ENCODE data around the gene GPR27.

GPR27 gene

GRCh38 chr3:71753701-71754609 lies at the start of gene GPR27:
Gene GPR27 (plus strand): TSS chr3:71753855. CDS start chr3:71754050, 195 bp downstream.
- DNase-seq, result peak in 1 of 2 donors; percentile 69

GRCh38 chr3:71704915-71705314 lies 48.7 kb upstream of the GPR27 start:
- no peak for DNase-seq

DNA sequence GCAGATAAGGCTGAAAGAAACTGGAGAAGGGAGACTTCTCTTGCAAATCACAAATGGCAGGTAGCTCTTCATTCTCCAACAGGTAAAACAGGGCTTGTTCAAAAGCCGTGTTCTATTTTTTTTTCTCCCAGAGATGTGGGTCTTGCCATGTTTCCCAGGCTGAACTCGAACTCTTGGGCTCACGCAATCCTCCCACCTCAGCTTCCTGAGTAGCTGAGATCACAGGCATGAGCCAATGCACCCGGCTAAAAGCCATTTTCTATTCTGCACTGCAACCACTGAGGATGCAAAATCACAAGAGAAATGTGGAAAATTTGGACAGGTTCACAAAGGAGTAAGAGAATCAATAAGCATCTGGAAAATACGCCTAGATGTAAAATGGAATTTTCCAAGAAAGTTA lies 48.0 kb upstream of the GPR27 start:
- no peak for DNase-seq

GRCh38 chr3:71707595-71707994 lies 46.1 kb upstream of the GPR27 start:
- no peak for DNase-seq

DNA sequence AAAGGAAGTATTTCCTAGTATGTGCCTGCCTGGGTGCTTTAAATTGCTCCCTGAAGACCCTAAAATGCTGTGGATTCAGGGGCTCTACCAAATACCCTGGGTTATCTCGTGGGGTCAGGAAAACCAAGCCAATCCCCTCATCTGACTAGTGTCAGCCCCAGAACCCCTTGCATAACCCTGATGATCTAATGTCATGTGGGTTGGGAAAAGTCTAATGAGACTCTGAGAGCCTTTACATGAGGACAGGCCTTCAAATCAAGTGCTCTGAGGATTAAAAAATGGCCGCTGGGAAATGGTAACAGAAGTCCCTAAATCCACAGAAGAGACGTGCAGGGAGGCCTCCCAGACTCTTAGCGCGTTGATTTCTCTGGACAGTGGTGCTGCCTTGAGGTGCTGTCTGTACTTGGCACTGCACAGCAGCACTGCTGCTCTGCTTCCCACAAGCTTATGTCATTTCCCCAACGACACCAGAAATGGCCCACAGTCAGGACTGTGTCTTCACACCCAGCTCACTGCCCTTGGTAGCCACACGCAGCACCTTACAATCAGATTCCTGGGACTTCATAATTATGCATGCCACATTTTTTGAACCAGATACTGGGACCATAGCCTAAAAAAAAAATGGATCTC lies 45.1 kb upstream of the GPR27 start:
- DNase-seq, result no peak

DNA sequence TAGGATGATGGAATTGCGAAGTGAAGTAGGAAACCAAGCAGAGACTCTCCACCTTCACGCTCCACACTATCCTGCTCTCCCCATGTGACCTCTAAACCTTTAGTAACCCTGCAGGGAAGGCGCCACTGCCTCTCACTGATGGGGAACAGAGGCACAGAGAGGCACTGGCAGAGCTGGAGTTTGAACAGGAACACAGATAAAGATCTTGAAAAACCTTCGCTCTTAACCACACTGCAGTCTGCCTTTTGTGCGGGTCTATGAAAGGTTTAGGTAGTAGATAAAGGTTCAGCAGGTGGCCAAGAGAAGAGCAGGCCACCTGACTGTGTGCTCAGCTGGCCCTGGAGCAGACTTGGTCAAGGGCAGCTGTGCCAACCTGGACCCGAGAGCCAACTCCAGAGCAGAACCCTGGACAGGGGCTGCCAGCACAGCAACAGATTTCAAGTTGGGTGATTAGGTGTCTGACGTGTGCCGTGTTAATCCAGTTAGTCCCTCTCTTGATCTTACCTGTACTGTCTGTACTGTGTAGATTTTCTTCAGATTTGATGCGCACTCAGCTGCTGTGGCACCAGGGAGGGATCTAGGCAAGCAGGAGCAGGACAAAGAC lies 43.6 kb upstream of the GPR27 start:
- no peak for DNase-seq

DNA sequence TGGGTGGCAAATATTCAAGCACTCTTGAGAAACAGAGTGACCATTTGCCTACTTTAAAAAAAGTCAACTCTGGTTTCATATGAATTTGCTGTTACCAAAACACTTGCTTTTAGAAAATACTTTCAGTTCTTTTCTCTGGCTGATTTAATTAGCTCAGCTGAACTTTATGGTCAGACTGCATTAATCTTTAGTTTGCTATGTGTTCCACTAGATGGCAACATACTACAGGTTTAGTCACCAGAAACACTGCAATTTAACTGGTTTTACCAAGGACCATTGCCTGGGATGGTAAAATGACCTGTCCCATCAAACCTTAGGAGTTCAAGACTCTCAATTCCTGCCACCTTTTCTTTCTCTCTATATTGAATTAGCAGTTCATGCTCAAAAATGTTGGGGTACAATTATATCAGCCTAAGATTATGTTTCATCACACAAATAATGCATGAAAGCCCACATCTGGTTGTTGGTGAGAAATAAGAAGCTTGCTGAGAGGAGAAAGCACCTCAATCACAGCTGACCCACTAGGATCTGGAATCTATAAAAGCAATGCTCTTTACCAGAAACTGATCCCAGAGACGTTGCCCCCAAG lies 42.7 kb upstream of the GPR27 start:
- peak in 1 of 2 donors; percentile 23 for DNase-seq

DNA sequence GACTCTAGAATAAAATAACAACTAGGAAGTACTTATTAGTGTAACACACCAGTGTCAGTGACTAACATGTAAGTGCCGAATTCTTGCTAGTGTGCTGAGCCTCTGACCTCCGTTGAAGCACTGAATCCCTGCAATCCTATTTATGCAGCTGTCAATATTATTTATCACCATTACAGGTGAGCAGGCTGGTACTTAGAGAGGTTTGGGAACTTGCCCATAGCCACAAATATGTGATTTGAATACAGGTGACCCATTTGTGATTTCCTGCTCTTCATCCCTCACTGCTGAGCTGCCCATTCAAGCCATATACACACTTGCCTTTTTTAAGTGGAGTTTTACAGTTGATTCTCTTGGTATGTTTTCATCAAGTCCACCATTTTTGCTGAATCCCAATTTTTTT lies 40.6 kb upstream of the GPR27 start:
- DNase-seq, result no peak

DNA sequence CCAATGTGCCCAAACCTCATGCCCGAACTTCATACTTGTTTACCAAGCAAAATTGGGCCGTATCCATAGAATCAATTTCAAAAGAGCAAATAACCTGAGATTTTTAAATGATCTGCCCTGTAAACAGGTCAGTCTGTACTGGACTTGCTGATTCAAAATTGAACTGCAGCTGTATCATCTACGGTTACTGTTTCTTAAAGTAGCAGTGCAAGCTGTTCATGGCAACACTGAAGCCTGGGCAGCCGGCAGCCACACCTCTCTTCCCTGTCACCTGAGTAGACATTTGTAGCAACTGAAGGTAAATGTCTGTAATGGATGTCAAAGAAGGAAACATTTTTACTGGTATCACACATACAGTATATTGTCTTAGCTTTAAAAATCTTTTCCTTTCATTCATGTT lies 39.1 kb upstream of the GPR27 start:
- no peak for DNase-seq

DNA sequence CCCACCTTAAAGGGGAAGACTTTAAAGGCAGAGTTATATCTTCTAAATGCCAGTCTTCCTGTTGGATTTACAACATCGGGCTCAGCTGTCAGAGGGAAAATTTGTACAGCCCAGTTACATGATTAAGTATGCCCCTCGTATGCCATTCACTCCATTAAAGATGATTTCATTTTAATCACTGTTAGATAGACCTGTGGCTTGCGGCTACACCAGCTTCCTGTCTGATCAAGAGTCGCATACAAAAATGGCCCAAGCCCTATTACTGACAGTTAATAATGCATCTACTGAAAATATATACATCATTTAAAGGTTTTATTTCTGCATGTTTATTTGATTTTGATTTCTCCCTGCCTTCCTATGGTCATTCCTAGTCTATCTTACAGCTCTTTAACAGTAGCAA lies 35.6 kb upstream of the GPR27 start:
- DNase-seq, result no peak

DNA sequence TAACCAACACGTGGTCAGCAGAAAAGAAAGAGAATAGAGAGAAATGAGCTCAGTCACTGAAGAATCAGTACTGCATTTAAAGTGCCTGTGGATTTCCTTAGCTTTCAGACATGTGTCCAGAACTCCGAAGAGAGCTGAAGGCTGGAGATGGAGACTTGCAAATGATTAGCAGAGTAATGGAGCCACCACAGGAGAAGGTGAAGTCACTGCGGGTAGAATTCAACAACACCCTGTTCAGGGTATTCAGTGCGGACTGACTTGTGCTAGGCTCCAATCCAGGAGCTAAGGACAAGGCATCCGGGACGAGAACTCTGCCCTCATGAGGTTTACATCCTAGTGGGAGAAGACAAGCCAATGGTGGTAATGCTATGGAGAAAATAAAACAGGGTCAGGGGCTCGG lies 32.7 kb upstream of the GPR27 start:
- no peak for DNase-seq

DNA sequence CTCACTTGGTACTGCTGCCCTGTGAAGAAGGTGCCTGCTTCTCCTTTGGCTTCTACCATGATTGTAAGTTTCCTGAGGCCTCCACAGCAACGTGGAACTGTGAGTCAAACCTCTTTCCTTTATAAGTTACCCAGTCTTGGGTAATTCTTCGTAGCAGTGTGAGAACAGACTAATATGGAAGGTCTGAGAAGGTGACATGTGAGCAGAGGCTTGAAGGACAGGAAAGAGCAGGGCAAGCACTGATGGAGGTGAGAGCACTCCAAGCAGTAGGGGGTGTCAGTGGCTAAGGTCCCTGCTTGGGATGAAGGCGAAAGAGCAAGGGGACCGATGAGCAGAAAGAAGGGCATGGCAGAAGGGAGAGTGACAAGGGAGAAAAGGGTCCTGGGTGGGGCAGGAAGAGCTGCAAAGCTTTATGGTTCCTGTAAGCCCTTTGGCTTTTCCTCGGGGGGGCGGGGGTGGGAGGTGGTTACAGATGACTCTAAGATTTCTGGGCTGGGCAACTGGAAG lies 32.0 kb upstream of the GPR27 start:
- peak; percentile 12 to 69 for DNase-seq

DNA sequence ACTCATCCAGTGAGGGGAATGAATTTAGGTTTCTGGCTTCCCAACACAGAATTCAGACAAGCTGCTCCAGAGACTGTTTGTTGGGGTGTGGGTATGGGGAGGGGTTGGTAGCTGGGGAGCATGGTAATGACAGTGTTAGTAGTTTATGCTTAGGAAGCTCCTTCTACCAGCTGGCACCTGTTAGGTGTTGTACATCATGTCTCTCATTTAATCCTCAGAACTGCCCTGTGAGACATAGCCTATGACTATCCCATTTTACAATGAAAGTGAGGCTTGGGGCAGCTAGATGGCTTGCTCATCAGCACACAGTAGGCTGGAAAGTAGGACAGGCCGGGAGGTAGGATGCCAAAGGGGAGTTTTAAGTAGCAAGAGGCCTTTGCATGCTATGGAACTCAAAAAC lies 31.0 kb upstream of the GPR27 start:
- DNase-seq, result no peak

GRCh38 chr3:71723452-71724170 lies 30.0 kb upstream of the GPR27 start:
- DNase-seq, result peak in 1 of 2 donors; percentile 53

DNA sequence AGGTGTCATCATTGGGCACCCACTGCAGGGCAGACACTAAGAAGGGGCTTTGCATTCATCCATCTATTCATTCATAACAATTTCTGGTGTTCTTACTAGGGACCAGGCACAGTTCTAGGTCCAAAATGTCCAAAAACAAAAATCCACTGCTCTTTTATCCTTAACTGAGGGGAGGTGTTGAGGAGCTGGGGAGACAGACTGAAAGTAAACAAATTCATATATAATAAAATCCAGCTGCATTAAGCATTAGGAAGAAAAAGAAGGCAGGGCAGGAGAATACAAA lies 29.5 kb upstream of the GPR27 start:
- no peak for DNase-seq

DNA sequence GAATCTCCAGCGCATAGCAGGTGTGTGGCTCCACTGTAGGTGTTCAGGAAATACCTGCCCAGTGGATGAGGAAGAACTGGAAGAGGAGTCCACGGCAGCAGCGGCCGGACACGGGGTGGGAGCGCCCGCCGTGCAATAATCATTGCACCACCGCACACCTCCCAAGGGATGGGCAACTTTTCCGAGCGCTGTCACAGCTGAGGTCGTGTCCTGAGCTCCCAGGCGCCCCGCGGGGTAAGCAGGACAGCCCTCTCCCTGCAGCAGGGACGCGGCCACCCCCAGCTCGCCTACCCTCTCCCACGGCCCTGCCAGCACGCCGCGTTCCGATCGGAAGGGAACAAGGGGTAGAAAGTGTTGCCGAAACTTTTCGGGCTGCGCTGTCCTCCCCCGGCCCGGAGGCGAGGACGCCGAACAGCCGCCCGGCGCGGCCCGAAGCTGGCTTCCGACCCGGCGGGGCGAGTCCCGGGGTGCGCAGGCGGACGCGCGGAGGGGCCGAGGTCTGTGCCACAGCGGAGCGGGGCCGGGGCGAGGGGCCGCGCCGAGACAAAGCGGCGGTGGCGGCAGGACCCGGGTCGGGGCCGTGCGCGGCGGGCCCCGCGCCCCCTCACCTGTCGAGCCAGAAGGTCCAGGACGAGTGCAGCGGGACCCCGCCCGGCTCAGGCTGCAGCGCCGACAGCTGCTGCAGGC lies 28.9 kb upstream of the GPR27 start:
- peak in 1 of 2 donors; percentile 26 for DNase-seq

- DNase-seq, result peak in 1 of 2 donors; percentile 28
These were observed 28.2 kb upstream of the GPR27 start, which contains the start of gene EIF4E3 for GRCh38 chr3:71725271-71725991. Gene EIF4E3 (minus strand): TSS chr3:71725402. CDS start chr3:71725367, 35 bp downstream.

DNA sequence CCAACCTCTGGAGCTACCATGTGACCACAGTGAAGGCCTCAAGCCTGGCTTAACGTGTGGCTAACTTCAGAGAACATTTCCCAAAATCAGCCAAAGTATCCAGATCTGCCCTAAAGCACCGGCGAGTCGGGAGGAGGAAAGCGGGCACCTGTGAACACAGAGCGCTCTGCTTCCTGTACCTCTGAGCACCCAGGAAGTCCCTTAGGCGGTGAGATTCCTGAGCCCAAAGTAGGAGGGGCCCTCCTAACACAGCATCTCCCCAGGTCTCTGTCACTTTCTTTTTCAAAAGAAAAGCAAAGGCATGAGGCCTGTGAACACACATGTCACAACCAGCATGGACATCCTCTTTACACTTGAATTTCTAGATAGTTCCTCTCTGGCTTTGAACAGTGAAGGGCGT lies 27.5 kb upstream of the GPR27 start:
- DNase-seq, result no peak

- DNase-seq, result no peak
These were observed 24.9 kb upstream of the GPR27 start for GRCh38 chr3:71728632-71729342.

DNA sequence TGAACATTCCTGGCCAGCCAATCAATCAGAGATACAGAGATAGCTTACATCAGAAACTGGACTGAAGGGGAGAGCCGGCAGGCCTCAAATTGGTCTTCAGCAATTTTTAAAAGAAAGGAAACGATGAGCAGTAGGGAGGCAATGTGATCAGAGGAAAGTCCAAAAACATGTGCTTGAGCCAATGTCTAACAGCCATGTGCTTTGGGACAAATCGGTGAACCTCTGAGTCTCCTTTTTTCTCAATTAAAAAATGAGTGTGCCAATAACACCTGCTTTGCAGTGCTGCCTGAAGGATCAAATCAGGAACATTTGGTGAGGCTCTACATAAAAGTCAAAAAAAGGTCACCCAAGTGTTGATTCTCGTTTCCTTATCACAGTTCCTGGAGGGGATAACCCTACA lies 21.0 kb upstream of the GPR27 start:
- DNase-seq, result no peak

DNA sequence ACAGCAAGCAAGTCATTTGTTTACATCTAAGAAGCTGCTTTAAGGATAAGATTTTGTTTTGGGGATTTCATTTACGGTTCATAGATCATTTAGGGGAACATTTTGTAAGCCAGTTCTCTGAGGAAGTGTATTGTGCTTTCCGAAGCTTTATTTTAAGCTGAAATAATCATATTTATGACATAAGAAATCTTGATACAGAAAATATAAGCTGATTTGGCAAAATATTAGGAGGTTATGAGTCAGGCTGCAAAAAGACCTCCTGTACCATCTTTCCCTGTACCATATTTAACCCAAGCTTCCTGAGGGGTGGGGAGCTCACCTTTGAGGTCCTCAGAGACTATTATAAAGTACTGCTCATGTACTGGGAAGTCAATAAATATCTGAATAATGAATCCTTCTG lies 20.3 kb upstream of the GPR27 start:
- no peak for DNase-seq
